GM12878 (cell line): ENCODE data around the gene XPC.

Source experiments
- ATF2 ChIP-seq: IDR thresholded peaks from 2 replicates; pipeline ENCODE4 v1.6.1; 2012; ENCODE audit warnings: low read length, inconsistent platforms
- CREB1 ChIP-seq: IDR thresholded peaks from 2 replicates; pipeline ENCODE4 v1.6.1; 2012; ENCODE audit warnings: low read depth, mild to moderate bottlenecking, inconsistent platforms
- CTCF ChIP-seq, 3 experiments: IDR thresholded peaks in 2 of 3; conservative IDR thresholded peaks in 1 of 3; 2 replicates each; pipeline ENCODE4 v1.5.1; 2011; ENCODE audit warnings: low read depth in 3 of 3, low read length in 3 of 3, mild to moderate bottlenecking in 3 of 3, control low read depth in 2 of 3, moderate library complexity in 2 of 3, inconsistent platforms in 1 of 3, mixed read lengths in 1 of 3; ENCODE audit not compliant: control insufficient read depth in 2 of 3, insufficient read depth in 1 of 3; ENCODE audit errors: extremely low read depth in 1 of 3
- ESRRA ChIP-seq: IDR thresholded peaks from 2 replicates; pipeline ENCODE4 v1.6.1; 2012; ENCODE audit warnings: mild to moderate bottlenecking, low read length, improper control_type of control experiment
- HDGF ChIP-seq: fragments of 450-650 bp; IDR thresholded peaks from 2 replicates; pipeline ENCODE4 v1.6.1; 2016; ENCODE audit warnings: antibody characterized with exemption
- MEF2A ChIP-seq: IDR thresholded peaks from 2 replicates; pipeline ENCODE4 v1.6.1; 2011; ENCODE audit warnings: low read depth, mild to moderate bottlenecking, low read length, moderate library complexity; ENCODE audit not compliant: insufficient read depth
- POLR2AphosphoS5 ChIP-seq: IDR thresholded peaks from 2 replicates; pipeline ENCODE4 v1.6.1; 2011; ENCODE audit warnings: mild to moderate bottlenecking, low read length, inconsistent platforms
- REST ChIP-seq: IDR thresholded peaks from 2 replicates; pipeline ENCODE4 v1.6.1; 2012; ENCODE audit warnings: mild to moderate bottlenecking, low read depth, low read length
- SUZ12 ChIP-seq: fragments of 200-600 bp; sonication (generic); IDR thresholded peaks from one replicate; pipeline ENCODE4 v1.6.1; 2018; ENCODE audit warnings: antibody characterized with exemption, mild to moderate bottlenecking; ENCODE audit not compliant: unreplicated experiment
- TCF3 ChIP-seq: IDR thresholded peaks from 2 replicates; pipeline ENCODE4 v1.6.1; 2012; ENCODE audit warnings: low read depth, mild to moderate bottlenecking, low read length, borderline replicate concordance; ENCODE audit not compliant: insufficient read depth
- ZNF687 ChIP-seq: fragments of 450-650 bp; IDR thresholded peaks from 2 replicates; pipeline ENCODE4 v1.6.1; 2017; ENCODE audit warnings: mild to moderate bottlenecking, moderate library complexity

GRCh38 chr3:14120111-14120920 is 58.1 kb downstream of the XPC start:
- TF ChIP-seq HDGF: no peak
- no peak for TF ChIP-seq CTCF (IDR thresholded peaks at IDR 0.05 in 2 of 3, conservative IDR thresholded peaks at IDR 0.05 in 1 of 3; ENCODE audit: control insufficient read depth in 2 of 3, extremely low read depth in 1 of 3, insufficient read depth in 1 of 3, low read depth in 3 of 3, low read length in 3 of 3)
- TF ChIP-seq SUZ12: no peak
- no peak for TF ChIP-seq ATF2
- no peak for TF ChIP-seq ESRRA
- TF ChIP-seq ZNF687: no peak
- no peak for TF ChIP-seq CREB1
- TF ChIP-seq TCF3: no peak
- TF ChIP-seq MEF2A: no peak
- no peak for TF ChIP-seq REST
- no peak for TF ChIP-seq POLR2AphosphoS5
